Stimulated activated CD4-positive, alpha-beta T cell treated with anti-CD3 and anti-CD28 coated beads, TNF-alpha, amount 100 ng/mL, for 24 hours (primary cell): Measurements from ENCODE around the gene TMEM181.

Experiments used
- DNase-seq, 3 experiments: peaks; one replicate each; pipeline ENCODE4 v3.0.0-alpha.2; 2020; ENCODE audit warnings: low read depth in 3 of 3

The TMEM181 gene

DNA sequence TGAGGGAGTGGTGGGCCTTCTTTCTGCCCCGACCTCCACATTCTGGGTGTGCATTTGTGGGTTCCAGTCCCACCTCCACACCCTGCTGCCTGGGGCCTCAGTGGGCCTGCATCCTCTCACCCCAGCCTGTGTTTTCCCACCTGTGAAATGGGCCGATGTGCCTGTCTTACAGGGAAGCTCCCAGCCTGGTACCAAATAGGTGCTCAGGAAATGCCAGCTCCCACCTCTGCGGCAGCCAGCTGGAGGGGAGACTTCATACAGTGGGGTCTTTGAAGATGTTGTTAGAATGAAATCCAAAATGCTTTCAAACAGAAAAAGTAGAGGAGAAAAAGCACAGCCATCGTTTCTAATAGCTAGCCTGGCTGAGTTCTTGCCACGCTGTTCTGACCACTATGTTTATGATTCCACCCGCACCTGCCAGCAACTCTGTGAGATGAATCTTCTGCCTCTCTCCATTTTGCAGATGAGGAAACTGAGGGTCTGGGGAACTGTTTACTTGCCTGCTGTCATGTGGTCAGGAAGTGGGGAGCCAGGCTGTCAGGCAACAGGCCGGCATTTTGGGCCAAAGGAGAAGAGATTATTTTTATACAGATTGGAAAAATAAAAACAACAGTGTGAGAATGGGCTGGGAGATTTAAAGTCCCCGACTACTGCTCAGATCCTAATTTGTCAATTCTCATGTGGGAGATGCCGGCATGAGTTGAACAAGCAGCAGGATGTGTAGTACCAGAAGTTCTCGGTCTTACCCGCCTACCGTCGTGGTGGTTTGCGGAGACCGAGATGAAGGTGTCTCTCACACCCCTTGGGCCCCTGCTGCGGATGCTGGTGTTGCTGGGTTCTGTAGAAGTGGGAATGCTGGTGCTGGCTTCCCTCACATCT is 4.6 kb downstream of the TMEM181 start:
- no peak for DNase-seq

DNA sequence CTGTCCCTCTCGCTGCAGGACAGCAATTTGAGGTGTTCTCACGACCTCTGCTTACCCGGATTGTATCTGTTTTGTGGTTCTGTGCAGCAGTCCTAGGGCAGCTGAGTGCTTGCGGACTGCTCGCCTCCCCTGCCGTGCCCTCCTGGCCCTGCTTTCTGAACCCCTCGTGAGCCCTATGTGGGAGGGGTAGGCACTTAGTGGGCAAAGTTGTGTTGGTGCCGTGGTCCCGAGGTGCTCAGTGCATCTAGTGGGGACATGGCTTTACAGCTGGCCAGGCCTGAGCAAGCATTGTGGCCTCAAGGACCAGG is 5.2 kb downstream of the TMEM181 start:
- DNase-seq: no peak

DNA sequence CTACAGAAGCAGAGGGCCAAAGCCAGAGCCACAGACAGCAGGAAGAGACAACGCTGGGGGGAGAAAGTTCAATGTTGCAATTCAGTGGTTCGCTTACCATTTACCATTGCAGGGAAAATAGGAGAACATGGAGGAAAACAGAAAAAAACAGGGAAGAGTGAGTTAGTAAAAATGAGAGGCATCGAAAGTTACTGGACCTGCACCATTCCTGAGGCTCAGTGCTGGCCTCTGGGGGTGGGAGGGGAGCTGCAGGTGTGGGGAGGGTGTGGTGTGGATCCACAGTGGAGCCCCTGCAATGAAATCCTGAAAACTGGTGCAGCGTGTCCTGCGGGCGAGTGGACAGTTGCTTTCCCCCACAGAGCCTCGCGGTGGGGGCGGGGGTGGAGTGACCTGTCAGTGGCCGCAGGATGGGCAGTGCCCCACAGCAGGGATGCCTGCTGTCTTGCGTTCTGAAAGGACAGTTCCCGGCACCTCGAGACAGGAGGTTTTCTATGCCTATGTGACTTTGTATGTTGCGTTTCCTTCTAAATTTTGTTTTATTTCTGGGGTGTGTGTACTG is 5.7 kb downstream of the TMEM181 start:
- DNase-seq: no peak

DNA sequence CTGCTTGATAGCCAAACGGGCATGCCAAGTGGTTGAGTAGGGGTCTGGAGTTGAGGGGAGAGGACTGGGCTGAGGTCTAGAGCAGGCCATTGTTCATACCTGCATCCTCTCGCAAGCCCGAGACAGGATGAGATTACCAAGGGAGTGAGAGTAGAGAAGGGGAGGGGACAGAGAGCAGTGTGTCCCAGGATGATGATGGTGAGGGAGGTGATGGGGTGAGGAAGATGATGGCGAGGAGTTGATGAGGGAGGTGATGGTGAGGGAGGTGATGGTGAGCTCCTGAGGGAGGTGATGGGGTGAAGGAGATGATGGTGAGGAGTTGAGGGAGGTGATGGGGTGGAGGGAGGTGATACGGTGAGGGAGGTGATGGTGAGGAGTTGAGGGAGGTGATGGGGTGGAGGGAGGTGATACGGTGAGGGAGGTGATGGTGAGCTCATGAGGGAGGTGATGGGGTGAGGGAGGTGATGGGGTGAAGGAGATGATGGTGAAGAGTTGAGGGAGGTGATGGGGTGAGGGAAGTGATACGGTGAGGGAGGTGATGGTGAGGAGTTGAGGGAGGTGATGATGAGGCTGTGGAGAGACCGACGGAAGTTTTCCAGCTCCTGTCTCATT is 6.4 kb downstream of the TMEM181 start:
- DNase-seq: no peak

DNA sequence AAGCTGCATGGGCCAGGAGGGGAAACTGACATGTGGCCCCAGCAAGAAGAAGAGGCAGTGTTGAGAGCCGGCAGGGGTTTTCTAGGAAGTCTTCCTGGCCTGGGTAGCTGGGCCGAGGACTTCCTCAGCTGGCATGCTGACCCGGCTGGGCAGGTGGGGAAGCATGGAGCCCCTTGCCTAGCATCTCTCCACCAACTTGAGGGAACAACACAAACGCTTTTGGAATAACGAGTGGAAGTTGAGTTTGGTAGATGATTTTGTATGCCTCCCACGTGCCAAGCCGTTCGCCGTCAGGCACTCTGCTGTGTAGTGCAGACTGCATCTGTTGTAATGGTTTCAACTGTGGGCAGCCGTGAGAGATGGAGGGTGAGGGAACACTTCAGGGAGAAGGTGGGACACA is 7.3 kb downstream of the TMEM181 start:
- DNase-seq: no peak

DNA sequence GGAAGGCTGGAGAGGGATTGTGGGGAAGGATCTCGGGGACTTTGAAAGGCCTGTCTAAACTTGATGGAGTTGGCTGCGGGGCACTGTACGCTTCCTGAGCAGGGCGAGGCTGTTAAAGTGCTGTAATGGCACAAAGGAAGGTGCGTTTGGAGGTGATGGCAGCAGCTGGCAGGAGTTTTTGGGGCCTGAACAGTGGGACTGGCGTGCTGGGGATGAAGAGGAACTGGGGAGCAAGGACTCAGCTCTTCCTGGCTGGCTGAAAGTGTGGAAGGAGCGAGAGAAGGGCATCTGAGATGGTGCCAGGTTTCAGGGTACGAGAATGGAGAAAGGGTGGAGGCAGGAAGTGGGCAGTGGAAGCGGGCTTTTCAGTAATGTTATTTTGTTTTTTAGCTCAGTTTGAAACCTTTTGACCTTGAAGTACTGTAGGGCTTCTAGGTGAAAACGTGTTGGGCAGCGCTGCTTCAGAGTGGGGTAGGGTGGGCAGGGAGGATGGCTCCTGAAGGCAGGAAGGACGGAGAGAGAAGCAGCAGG is 8.0 kb downstream of the TMEM181 start:
- no peak for DNase-seq

DNA sequence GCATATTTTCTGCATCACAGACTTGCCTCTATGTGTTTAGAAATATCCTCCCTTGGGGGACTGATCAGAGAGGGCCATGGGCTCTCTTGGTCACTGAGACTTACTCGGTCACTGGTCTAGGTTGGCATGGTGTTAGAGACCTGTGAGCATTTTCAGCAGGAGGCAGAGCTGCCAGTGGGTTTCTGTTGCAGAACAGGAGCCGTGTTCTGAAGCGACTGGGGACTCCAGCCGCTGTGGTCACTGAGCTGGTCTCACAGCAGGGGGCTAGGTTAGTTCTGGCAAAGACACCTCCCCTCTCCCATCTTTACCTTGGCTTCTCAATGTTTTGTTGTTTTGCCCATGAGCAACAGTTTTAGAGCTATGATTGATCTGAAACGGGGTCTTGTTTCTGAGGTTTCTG is 8.7 kb downstream of the TMEM181 start:
- DNase-seq: no peak

DNA sequence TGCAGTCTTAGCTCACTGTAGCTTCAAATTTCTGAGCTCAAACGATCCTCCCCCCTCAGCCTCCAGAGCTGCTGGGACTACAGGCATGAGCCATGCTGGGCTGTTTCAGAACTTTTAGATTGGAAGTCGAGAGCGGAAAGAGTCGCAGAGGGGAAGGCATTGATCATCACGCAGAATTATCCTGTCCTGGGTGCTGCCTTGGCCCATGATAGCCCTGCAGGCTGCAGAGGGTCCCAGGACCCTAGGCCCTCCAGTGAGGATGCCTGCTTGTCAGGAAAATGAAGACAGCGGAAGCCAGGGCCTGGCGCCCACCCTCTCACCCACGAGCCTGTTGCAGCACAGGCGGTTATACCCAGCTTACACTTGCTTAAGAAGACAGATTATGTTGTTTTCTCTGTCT is 9.1 kb downstream of the TMEM181 start:
- DNase-seq: no peak

DNA sequence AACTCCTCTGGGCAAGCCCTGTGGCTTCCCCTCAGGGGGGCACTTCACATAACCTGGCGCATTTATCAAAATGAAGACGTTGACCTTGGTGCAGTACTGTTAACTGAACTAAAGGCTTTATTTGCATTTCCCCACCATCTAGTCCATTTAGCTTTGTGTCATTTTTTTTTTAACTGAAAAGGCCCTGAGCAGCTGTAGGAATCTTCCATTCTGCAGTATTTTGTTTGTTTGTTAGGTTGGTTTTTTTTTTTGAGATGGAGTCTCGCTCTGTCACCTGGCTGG is 10.7 kb downstream of the TMEM181 start:
- DNase-seq: no peak

DNA sequence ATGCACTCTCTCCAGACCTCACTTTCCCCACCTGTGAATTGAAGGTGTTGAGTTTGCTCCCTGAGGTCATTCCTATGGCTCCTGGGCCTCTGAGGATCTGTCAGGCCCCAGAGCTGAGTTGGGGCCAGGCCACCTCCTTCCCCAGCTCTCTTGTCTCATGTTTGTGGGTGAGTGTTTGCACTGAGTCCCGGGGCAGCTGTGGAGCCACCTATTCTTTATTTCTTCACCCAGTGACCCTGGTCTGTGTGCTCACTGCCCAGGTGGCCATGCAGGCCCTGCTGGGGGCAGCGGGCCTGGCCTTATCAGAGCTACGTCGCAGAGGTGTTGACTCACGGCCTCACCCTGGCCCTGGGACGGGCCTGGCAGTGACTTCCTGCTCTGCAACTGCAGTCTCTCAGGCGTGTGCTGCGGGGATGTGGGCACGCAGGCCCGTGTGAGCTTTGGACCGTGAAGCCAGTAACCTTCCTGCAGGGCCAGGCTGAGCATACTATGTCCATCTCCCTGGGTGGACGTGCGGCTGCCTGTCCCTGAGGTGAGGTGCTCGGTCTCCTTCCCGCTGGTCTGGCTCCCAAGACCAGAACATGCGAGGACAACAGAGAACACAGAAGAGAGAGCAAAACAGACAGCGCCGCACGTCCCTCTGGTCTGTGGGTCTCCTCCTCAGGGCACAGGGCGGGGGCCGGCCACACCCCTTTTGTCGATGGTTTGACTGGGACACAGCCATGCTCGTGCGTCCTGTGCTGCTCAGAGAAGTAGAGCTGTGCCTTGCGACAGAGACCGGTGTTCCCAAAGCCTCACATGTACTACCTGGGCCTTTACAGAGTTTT is 12.1 kb downstream of the TMEM181 start:
- no peak for DNase-seq

DNA sequence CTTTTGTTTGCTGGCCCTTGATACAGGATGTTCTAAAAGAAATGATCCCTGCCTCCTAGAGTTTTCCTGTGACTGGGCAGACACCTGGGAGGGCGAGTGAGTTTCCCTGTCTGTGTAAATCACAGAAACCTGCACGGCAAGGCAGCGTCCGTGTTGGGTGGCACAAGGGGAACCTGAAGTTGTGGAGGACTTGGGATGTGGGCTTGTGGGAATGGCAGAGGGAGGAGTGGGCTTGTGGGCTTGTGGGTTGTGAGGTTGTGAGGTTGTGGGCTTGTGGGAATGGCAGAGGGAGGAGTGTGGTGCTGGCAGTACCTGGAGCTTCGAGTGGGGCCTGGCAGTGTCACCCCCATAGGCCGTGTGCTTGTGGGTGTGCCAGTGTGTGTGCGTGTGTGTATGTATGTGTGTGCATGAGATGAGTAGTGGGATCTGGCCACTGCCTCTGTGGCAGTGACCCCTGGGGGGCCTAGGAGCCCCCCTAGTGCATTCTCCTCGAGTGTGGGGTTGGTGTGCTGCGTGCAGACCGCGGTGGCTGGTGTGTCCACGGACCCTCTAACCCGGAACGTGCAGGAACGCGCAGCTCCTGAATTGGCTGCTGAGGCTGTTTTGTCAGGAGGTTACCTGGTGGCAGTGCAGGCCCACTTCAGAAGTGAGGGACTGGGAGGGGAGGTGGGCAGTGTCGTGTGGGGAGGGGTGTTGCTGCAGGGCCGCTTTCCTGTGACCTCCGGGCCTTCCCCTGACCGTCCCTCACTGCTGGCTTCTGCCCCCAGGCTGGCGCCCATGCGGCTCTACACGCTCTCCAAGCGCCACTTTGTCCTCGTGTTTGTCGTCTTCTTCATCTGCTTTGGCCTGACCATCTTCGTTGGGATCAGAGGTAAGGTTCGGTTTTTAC is 13.0 kb downstream of the TMEM181 start:
- no peak for DNase-seq

DNA sequence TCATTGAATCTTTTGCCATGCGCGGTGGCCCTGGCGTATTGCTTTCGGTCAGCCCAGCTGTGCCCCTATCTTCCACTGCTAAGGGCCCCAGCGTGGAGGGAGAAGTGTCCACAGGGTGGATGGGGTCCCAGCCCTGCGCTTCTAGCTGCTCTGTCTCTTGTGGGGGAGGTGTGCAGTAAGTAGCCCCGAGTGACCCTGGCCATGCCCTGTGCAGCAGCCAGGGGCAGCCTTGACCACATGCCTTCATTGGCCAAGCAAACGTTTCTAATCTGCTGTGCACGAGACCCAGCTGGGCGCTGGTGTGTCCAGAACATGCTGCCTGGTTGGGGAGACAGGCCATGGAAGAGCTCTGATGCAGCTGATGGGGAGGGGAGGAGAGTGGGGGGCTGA is 13.6 kb downstream of the TMEM181 start:
- no peak for DNase-seq

DNA sequence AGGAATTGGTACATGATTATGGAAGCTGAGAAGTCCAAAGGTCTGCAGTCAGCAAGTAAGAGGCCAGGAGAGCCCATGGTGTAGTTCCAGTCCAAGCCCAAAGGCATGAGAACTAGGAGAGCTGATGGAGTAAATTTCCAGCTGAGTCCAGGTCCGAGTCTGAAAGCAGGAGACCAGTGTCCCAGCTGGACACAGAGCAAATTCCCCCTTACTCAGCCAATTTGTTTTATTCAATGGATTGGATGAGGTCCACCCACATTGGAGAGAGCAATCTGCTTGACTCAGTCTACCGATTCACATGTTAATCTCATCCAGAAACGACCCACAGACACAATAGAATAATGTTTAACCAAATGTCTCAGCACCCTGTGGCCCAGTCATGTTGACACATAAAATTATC is 14.9 kb downstream of the TMEM181 start:
- DNase-seq: no peak

DNA sequence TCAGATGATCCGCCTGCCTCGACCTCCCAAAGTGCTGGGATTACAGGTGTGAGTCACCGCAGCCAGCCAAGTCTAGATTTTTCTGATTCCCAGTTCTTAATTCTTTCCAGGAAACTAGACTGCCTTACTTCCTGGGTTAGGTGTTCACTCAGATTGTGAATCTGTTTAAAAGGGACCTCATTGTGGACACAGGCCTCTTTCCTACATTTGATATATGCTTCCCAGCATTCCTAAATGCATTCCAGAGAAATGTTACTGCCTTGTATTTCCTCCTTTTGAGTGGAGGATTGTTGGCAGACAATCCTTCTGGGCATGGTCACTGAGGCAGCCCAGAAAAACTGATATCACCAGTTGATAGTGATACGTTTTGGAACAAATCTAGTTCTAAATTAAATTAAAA is 15.7 kb downstream of the TMEM181 start:
- no peak for DNase-seq

DNA sequence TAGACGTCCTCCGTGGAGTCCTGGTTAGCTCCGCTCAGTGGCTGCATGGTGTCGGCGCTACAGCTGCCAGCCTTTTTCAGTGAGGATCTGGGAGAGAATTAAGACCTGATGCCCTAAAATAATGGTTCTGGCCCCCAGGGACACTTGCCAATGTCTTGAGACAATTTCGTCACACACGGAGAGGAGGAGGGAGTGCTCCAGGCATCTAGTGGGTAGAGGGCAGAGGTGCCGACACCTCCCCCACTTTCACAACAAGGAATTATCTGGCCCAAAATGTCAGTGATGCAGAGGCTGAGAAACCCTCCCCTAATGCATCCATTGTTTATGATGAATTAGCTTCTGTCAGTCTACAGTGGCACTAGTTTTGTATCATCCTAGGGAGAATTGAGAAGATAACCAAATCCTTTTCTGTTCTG is 24.4 kb downstream of the TMEM181 start:
- DNase-seq: no peak

DNA sequence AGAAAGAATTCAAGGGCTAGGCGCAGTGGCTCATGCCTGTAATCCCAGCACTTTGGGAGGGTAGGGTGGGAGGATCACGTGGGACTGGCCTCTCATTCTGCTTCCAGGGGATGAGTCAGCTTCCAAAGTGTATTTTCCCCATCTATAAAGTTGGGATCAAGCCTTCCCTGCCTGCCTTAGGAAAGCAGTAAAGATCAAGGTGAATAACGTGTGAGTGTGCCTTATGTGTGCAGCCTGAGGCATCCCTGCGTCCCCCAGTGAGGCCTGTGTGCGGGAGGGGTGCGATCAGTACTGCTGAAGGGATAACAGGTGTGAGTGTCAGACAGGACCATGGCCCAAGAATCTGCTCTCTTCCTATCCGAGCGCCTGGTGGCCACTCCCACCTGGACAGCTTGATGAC is 26.8 kb downstream of the TMEM181 start:
- DNase-seq: no peak

DNA sequence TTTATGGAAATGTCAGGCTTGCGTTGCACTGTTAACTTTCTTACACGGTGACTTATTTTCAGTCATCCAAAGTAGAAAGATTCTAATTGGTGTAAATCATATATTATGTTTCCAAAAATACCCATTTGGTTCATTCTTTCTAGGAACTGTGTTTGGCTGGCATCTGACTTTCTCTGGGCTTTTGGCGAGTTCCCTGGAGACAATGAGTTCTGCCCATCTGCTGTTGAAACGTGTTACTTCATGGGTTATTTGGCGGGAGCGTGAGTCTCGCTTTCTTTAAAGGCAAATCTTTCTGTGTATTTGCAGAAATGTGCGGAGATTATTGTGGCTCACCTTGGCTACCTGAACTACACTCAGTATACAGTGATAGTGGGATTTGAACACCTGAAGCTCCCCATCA is 29.5 kb downstream of the TMEM181 start:
- DNase-seq: no peak

DNA sequence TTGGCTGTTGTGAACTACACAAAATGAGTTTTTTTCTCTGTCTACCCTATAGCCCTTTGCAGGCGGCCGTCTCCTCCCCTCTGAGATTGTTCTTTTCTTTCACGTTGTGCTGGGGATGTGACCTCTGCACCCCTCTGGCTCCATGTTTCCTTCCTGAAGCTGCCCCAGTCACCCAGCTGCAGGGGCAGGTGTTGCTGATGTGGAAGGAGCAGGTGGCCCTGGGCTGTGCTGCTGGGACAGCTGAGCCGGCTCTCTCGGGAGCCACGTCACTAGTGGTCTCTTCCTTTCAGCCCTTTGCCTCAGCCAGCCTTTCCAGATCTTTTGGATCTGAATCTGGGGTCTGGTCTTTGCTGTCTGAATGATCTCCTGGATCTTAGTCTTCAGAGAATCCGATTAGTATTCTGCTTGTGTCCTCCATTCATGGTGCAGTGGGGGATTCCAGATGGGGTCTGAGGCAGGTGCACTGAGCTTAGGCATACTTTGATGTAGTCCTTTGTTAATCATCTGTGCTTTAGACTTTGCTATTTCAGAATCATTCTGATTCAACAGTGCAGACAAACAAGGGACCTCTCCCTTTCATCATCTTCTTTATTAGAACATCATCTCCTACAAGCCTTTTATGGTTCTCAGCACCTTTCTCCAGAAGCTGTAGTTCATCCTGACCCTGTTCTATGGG is 31.4 kb downstream of the TMEM181 start:
- no peak for DNase-seq

DNA sequence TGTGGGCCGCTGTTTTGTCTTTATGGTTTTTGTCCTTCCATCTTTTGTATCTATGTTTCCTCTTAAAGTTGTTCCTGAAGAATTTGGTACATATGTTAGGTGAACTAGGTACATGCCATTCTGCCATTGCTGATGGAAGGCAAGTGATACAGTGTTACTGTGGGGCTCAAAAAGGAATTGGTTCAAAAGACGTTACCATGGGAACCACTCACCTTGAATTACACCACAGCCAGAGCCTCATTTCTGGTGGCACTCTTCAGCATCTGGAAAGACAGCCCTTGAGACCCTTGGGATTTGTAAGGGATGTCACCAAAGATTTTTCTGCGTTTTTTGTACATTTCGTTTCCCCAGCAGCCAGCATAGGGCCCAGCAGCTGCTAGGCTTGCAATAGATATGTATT is 31.9 kb downstream of the TMEM181 start:
- no peak for DNase-seq

DNA sequence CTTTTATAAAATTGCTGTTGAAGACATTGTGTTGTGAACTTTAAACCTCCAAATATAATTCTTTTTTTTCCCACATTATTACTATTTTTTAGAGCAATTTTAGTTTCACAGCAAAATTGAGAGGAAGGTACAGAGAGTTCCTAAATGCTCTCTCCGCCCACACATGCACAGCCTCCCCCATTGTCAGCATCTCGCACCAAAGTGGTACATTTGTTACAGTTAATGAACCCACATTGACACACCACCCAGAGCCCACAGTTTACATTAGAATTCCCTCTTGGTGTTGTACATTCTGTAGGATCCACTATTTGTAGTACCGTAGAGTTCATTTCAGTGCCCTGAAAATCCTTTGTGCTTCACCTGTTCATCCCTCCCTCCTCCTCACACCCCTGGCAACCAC is 33.8 kb downstream of the TMEM181 start:
- DNase-seq: no peak

DNA sequence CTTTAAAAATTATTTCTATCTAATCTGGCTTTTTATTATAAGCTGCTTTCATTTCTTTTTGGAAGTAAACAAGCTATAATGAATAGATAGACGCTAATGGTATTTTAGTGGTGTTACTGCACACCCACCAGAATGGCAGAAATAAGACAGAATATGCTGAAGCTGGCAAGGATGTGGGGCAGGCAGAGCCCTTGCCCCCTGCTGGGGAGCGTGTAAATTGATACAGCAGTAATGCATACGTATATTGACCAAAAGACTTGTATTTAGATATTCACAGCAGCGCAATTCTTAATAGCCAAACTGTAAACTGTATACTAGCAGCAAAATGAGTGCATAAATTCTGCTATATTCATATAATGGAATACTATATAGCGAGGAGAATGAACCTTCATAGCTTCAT is 35.3 kb downstream of the TMEM181 start:
- no peak for DNase-seq
